Left ventricle myocardium inferior (tissue), 1 donor: ENCODE results near the gene TMEM245. TPM values are rescaled to one million over a fixed set of nuclear protein-coding genes. Genes with fewer than 3 reads are reported as not detected.

ENCODE experiments used
- DNase-seq: peaks from one replicate; pipeline ENCODE4 v3.0.0-alpha.2; 2020
- H3K27ac ChIP-seq: fragments of 200-600 bp; replicated peaks from 2 replicates; pipeline ENCODE4 v1.8.0; 2021
- H3K27me3 ChIP-seq: fragments of 200-600 bp; 2 replicates; pipeline ENCODE4 v1.8.0; 2021; ENCODE audit warnings: low read depth
- H3K36me3 ChIP-seq: fragments of 200-600 bp; 2 replicates; pipeline ENCODE4 v1.8.0; 2021
- H3K4me1 ChIP-seq: fragments of 200-600 bp; 2 replicates; pipeline ENCODE4 v1.8.0; 2021
- H3K4me3 ChIP-seq: fragments of 200-600 bp; 2 replicates; pipeline ENCODE4 v1.8.0; 2021; ENCODE audit warnings: mild to moderate bottlenecking, moderate library complexity
- H3K9me3 ChIP-seq: fragments of 200-600 bp; replicated peaks from 2 replicates; pipeline ENCODE4 v1.8.0; 2021
- intact Hi-C: fragments of 100-400 bp; cut with micrococcal nuclease; formaldehyde crosslinking; loops from one replicate; pipeline ENCODE4 v1.11.0; 2022
- total RNA-seq: library from RNA; stranded (reverse); fragmentation: NEBNext Ultra II Directional; extraction: Animal tissue kit (Norgen Biotek cat#: 25700); gene quantifications from one replicate; pipeline ENCODE4 v1.2.1, GENCODE V29; 2021
- TF ChIP-seq, protein P1 (sequence below): fragments of 200-600 bp; IDR thresholded peaks from 2 replicates; pipeline ENCODE4 v1.8.0; 2021; ENCODE audit warnings: antibody characterized with exemption, mild to moderate bottlenecking, borderline replicate concordance
- donor health status: DM: no; HTN: yes; CAD: no; lungs with severe emphysema.

TMEM245 gene
- total RNA-seq, 1 donor from 2014 or later: 97.4 TPM

DNA sequence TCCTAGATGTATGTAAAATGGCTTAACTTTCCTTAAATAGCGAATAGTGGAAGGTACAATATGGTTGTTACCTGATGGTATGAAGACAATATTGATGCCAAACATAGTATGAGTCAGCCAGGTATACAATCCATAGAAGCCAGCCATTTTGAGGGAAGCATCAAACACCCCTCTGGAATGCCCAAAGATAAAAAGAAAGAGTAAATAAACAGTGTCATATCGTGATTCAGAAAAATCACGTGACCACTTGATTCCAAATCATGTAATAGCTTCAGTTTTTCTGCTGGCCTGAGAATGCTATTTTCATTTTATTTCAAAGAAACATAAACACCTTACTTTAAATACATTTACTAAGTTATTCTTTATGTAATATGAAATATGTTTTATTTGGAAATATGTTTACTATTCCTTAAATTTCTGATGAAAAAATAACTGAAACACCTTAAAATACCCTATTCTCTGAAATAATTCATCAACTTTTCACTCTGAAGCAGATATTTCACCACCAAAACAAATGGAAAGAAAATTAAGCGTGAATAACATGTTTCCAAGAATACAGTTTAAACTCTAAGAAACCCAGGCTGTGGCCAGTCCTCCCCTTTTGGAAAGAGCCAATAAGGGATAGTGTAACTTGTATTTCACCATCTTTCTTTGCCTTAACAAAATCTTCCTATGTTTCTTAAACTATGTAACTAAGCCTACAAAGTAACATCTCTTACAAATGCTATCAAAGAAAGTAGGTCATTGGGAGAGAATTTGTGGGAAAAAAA, 81.6 kb downstream of the TMEM245 start:
- TF ChIP-seq, protein P1, sequence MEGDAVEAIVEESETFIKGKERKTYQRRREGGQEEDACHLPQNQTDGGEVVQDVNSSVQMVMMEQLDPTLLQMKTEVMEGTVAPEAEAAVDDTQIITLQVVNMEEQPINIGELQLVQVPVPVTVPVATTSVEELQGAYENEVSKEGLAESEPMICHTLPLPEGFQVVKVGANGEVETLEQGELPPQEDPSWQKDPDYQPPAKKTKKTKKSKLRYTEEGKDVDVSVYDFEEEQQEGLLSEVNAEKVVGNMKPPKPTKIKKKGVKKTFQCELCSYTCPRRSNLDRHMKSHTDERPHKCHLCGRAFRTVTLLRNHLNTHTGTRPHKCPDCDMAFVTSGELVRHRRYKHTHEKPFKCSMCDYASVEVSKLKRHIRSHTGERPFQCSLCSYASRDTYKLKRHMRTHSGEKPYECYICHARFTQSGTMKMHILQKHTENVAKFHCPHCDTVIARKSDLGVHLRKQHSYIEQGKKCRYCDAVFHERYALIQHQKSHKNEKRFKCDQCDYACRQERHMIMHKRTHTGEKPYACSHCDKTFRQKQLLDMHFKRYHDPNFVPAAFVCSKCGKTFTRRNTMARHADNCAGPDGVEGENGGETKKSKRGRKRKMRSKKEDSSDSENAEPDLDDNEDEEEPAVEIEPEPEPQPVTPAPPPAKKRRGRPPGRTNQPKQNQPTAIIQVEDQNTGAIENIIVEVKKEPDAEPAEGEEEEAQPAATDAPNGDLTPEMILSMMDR: no peak
- H3K4me1 ChIP-seq: peaks cover 23% of the 10 kb centered on the region
- peaks cover 9% of the 10 kb centered on the region for H3K9me3 ChIP-seq
- intact Hi-C loops: no loop called here
- H3K36me3 ChIP-seq: peaks cover 52% of the 10 kb centered on the region
- H3K27me3 ChIP-seq: no peaks in the 10 kb centered on the region
- DNase-seq: no peak
- no peak overlapping the region for H3K4me3 ChIP-seq
- peak overlapping the region; percentile 77 for H3K27ac ChIP-seq

- Histone ChIP-seq H3K36me3 (peaks cover 52% of the 10 kb centered on the region), H3K4me1 (peaks cover 23% of the 10 kb centered on the region), H3K4me3 (no peak overlapping the region), H3K27me3 (no peaks in the 10 kb centered on the region), H3K27ac (peak overlapping the region; percentile 77), H3K9me3 (peaks cover under 1% of the 10 kb centered on the region)
- no peak for DNase-seq
- TF ChIP-seq, protein P1: no peak
- intact Hi-C loops: no loop called here
Measured at GRCh38 chr9:109036744-109037680, 82.7 kb downstream of the TMEM245 start.

DNA sequence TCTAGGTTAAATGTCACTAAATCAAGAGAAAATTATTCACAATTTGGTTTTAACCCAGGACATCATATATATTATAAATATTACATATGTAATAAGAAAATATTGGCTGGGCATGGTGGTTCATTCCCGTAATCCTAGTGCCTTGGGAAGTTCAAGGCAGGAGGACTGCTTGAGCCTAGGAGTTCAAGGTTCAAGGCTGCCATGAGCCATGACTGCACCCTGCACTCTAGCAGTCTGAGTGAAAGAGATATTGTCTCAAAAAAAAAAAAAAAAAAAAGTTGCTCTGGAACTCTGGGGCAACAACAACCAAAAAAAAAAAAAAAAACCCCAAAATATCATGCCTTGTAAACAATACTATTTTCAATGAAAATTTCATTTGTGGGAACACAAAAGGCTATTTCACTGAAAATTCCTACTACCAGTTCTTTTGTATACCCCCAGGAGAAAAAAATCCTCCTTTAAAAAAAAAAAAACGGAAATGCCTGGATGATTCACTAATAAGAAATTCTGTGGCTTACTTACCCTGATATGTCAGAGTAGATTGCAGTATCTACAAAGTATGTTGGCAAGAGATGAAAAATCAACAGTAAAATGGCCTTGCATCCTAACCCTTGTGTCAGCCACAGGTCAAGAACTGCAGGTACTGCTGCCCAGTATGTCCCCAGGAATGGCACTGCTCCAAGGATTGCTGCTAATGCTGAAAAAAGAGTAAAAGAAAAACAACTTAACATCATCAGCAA, 83.9 kb downstream of the TMEM245 start:
- Histone ChIP-seq H3K4me1 (peaks cover 23% of the 10 kb centered on the region), H3K9me3 (no peaks in the 10 kb centered on the region), H3K4me3 (no peak overlapping the region), H3K36me3 (peaks cover 51% of the 10 kb centered on the region), H3K27me3 (no peaks in the 10 kb centered on the region), H3K27ac (peak overlapping the region; percentile 77)
- DNase-seq: no peak
- TF ChIP-seq, protein P1: no peak
- intact Hi-C loops: no loop called here

GRCh38 chr9:109033941-109034700, 85.6 kb downstream of the TMEM245 start:
- Histone ChIP-seq H3K27me3 (no peaks in the 10 kb centered on the region), H3K27ac (no peak overlapping the region), H3K36me3 (peaks cover 50% of the 10 kb centered on the region), H3K4me1 (peaks cover 28% of the 10 kb centered on the region), H3K9me3 (no peaks in the 10 kb centered on the region), H3K4me3 (no peak overlapping the region)
- DNase-seq: no peak
- TF ChIP-seq, protein P1: no peak
- intact Hi-C loops: no loop called here
